GM19193 (cell line): ENCODE data around the gene ATAD3C.

Experiments
- POLR2A ChIP-seq: IDR thresholded peaks from 4 replicates; pipeline ENCODE4 v1.6.1; 2011; ENCODE audit not compliant: insufficient read depth, insufficient read length; ENCODE audit errors: extremely low read depth

Gene ATAD3C

GRCh38 chr1:1455366-1455884 is 5.9 kb downstream of the ATAD3C start:
- no peak for TF ChIP-seq POLR2A

- TF ChIP-seq POLR2A = no peak
Observed at GRCh38 chr1:1460540-1461130, 11.1 kb downstream of the ATAD3C start.

GRCh38 chr1:1461721-1462317 is 12.3 kb downstream of the ATAD3C start:
- no peak for TF ChIP-seq POLR2A

GRCh38 chr1:1462318-1462966 is 13.0 kb downstream of the ATAD3C start:
- no peak for TF ChIP-seq POLR2A

- no peak for TF ChIP-seq POLR2A
Observed at GRCh38 chr1:1463312-1463711, 13.8 kb downstream of the ATAD3C start.

GRCh38 chr1:1470626-1471388 is 21.3 kb downstream of the ATAD3C start:
- no peak for TF ChIP-seq POLR2A

- TF ChIP-seq POLR2A = peak; percentile 59
Observed at GRCh38 chr1:1471389-1472052, 22.0 kb downstream of the ATAD3C start, which contains the start of gene ATAD3B. TSS of gene ATAD3B (plus strand) at chr1:1471765. CDS start at chr1:1471885, 120 bp downstream.

GRCh38 chr1:1477206-1477605 is 27.7 kb downstream of the ATAD3C start:
- TF ChIP-seq POLR2A = no peak

GRCh38 chr1:1479547-1480487 is 30.3 kb downstream of the ATAD3C start:
- TF ChIP-seq POLR2A = no peak

GRCh38 chr1:1482856-1483255 is 33.4 kb downstream of the ATAD3C start:
- no peak for TF ChIP-seq POLR2A

GRCh38 chr1:1483714-1484113 is 34.2 kb downstream of the ATAD3C start:
- no peak for TF ChIP-seq POLR2A

GRCh38 chr1:1487701-1488100 is 38.2 kb downstream of the ATAD3C start:
- TF ChIP-seq POLR2A = no peak

- no peak for TF ChIP-seq POLR2A
Observed at GRCh38 chr1:1489231-1489630, 39.7 kb downstream of the ATAD3C start.

GRCh38 chr1:1489861-1490260 is 40.4 kb downstream of the ATAD3C start:
- no peak for TF ChIP-seq POLR2A
